HG03354 (cell line): ENCODE measurements around the gene MLYCD.
A peak's percentile ranks its signal among the peaks of the same experiment; 100 is the strongest.

Experiments used
- ATAC-seq: cut with Tn5 transposase; IDR thresholded peaks from one replicate; pipeline ENCODE4 v1.9.1; 2021; ENCODE audit warnings: mild to moderate bottlenecking; ENCODE audit not compliant: unreplicated experiment, poor library complexity, severe bottlenecking

The MLYCD gene

GRCh38 chr16:83895942-83896341 is 3.0 kb upstream of the MLYCD start:
- no peak for ATAC-seq

- peak; percentile 69 for ATAC-seq
Measured at GRCh38 chr16:83899272-83899897, 470 bp downstream of the MLYCD start.

GRCh38 chr16:83899978-83900377 is 1.1 kb downstream of the MLYCD start:
- ATAC-seq, result no peak

- ATAC-seq, result no peak
Measured at GRCh38 chr16:83900571-83900970, 1.7 kb downstream of the MLYCD start.

GRCh38 chr16:83901101-83901500 is 2.2 kb downstream of the MLYCD start:
- ATAC-seq, result no peak

- no peak for ATAC-seq
Measured at GRCh38 chr16:83903751-83904150, 4.8 kb downstream of the MLYCD start.

DNA sequence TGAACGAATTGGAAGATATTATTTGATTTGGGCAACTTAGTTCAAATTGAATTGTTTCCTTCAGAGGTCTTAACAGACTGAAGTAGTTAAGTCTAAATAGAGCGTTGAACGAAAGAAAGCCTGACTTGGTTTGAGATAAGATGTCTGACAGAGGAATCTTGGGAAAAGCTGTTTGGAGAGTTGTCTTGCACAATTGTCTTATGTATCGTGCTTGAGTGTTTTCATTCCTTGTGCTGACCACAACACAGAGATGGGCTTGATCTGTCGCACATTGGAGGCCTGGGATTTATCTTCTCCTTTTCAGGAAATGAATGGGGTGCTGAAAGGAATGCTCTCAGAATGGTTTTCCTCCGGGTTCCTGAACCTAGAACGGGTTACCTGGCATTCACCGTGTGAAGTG is 7.8 kb downstream of the MLYCD start:
- no peak for ATAC-seq

DNA sequence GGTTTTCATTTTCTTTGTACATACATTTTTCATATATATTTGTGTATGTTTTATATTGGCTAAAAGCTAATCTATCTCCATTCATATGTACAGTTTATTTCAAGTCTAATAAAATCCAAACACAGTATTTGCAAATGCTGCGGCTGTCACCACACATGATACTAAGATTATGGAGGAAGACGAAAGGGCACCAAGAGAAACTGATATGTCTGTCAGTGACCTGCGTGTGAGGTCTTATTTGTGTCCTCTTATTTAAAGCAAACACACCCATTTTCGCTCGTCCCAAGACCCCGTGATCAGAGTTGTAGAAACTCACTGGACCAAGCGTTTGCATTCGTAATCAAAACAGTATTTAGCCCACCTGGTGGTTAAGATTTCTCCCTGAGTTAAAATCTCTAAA is 8.2 kb downstream of the MLYCD start:
- no peak for ATAC-seq

DNA sequence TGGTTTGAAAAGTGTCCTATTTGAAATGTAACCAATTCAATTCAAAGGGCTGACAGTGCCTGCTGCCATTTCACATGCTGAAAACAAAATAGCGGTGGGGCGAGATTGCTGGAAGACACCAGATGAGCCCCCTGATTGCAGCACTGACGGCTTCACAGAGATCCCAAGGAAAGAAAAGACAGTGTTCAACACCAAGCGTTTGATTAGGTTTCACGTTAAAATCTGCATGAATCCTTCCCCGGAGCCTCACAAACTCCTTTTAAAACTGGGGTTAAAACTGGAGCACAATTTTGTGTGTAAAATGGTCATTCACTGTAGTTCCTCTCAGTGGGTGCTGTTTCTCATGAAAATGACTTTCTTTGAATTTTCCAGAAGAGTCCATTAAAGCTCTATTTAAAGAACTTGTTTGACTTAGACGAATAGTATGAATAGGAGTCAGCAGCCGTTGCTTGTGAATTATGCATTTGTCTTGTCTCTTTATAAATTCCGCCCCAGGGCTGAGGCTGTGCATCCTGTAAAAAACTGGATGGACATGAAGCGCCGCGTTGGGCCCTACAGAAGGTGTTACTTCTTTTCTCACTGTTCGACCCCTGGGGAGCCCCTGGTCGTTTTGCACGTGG is 8.8 kb downstream of the MLYCD start:
- ATAC-seq, result no peak

DNA sequence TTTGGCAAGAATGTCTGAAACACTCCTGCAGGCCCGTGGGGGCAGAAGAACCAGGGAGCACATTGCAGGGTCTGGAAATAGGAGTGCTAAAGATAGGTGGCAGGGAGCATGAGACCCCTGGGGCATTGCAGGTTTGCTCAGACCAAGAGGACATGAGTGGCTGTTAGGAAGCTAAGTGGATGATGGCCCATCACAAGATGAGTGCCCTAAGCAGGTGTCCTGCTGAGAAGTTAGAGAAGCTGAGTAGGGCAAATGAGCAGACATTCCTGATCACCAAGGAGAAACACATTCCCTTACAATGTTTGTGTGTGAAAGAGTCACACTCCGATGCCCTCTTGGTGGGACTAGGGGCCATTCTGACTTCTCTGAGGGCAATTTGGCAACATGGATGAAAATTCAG is 9.9 kb downstream of the MLYCD start:
- no peak for ATAC-seq

GRCh38 chr16:83911290-83911689 is 12.4 kb downstream of the MLYCD start:
- no peak for ATAC-seq

DNA sequence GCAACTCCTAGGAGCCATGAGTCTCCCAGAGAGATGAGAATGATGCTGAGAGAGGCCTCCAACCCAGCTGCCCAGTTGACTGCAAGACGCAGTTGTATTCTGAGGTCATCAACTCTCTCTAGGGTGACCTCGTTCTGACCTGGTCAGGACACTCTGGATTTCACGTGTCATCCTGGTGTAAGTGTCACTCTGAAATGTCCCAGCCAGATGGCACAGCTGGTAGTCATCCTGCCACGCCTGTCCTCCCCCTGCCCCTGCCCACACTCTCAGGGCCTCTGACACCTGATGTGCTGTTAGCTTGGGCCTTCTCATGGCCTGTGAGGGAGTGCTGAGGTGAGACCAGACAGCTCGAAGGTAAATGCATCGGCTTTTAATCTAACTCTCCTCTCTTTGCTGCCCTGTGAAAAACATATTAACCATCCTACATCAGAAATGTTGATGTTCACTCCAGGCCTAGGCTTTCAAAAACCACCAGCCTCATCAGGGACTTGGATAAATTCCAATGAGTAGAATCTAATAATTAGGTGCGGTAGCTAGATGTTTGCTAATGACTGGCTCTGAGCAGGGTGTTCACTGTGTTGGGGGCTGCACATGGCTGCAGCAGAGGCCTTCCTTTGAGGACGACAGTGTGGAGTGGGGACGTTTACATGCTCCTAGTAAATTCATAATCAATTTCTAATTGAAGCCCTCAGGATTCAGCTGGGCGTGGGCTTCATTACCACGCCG is 13.8 kb downstream of the MLYCD start:
- ATAC-seq, result no peak

DNA sequence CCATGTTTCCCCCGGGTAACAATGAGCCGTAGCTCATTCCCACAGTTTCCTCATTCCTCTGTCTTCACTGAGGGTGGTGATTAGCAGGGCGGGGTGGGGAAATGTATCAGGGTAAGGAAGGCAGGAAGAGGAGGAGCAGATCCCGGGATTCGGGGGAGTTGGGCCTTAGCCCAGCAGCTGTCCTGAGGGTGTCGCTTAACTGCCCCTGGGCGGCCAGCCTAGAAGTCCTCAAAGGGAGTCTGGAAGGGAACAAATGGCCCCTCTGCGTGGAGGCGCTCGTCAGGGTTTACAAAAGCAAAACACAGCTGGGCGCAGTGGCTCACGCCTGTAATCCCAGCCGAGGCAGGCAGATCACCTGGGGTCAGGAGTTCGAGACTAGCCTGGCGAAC is 14.3 kb downstream of the MLYCD start:
- ATAC-seq, result no peak

DNA sequence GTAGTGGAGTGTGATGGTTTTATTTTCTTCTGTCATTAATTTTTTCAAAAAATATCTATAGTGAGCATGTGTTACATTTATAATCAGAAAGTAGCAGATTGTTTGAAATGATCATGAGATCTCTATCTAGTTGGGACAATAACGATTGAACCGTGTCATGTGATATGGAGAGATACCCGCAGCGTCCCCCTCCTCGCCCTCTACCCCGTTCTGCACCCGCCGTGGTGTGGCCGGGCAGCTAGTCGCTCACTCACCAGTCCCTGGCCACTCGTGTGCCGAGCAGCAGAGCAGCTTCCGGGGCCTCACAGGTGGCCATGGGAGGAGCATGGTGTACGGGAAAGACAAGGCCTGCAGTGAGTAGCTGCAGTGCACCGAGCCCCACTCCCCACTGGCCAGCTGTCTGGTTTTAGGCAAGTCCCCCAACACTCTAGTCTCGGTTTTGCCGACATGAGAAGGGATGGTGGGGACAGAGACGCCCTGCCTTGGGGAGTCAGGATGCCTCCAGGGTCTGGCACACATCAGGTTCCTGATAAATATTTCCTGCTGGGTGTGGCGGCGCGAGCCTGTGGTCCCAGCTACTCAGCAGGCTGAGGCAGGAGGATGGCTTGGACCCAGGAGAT is 15.3 kb downstream of the MLYCD start:
- no peak for ATAC-seq

DNA sequence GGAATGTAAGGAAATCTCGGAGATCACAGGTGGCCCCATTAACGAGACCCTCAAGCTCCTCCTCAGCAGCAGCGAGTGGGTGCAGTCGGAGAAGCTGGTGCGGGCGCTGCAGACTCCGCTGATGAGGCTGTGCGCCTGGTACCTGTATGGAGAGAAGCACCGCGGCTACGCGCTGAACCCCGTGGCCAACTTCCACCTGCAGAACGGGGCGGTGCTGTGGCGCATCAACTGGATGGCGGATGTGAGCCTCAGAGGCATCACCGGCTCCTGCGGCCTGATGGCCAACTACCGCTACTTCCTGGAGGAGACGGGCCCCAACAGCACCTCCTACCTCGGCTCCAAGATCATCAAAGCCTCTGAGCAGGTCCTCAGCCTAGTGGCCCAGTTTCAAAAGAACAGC is 16.2 kb downstream of the MLYCD start:
- no peak for ATAC-seq

DNA sequence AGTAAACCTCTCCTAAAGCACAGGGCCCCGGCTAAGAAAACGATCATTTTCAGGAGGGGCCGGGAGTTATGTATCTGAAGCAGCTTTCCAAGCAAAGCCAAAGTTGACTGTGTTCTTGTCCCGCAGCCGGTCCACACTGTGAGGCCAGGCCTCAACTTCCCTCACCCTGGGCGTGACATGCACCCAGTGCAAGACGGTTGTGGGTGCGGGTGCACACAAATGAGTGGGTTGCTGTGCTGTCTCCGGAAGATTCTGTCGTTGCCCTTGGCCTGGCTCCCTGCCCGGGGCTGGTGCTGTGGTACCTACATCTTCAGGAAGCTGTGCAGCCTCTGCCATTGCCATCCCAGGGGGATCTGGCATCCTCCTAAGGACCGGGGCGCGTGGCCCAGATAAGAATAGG is 16.6 kb downstream of the MLYCD start:
- no peak for ATAC-seq

DNA sequence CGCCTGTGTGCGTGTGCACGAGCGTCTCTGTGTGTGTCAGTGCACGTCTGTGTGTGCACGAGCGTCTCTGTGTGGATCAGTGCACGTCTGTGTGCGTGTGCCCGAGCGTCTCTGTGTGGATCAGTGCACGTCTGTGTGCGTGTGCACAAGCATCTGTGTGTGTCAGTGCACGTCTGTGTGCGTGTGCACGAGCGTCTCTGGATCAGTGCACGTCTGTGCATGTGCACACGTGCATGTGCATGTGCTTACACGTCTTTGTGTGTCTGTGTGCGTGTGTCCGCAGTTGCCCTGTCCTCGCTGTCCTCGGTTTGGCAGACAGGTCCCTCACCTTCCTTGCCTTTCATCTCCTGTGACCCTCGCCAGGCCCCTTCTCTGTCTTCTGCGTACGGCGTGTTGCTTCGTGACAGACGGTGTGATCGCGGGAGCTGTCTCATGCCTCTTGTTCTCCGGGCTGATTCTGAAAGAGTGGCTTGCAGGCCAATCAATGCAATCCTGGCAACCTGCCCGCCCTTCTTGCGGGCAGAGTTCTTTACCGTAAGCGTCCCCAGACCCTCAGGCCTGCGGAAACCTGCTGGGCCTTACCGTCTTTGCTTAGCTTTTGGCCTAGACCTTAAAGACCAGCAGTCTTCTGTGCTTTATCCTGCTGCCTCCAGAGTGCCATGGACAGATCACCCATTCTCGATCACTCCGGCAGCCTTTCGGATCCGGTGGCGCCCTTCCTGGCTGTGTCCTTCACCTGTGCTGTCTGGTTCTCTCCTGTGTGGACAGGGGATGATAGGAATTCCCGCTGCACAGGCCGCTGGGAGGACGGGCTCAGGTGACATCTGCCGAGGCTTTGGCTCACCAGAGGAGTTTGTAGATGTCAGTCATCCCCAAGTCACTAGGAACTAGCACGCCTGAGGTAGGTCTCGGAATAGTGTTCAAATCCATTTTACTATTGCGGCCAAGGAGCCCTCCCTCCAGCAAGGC is 18.5 kb downstream of the MLYCD start:
- no peak for ATAC-seq

- ATAC-seq, result no peak
Measured at GRCh38 chr16:83920894-83921491, 22.1 kb downstream of the MLYCD start.

GRCh38 chr16:83923581-83924365 is 24.9 kb downstream of the MLYCD start:
- ATAC-seq, result no peak
